GM12878 (cell line): Measurements from ENCODE around the gene SNRPA1. TPM values are rescaled to one million over a fixed set of nuclear protein-coding genes. Genes with fewer than 3 reads are reported as not detected.

ENCODE experiments used
- ATAC-seq: fragments of 200-7000 bp; cut with Tn5 transposase; 3 replicates; pipeline ENCODE4 v1.9.1; 2020; ENCODE audit warnings: mild to moderate bottlenecking, moderate library complexity
- BruUV-seq: library from RNA; stranded (reverse); fragments of 400-500 nt; replicated peaks from 2 replicates; lab custom pipeline; 2021; lab: Mats Ljungman, UMichigan
- CTCF ChIA-PET: fragments of 300-600 bp; sonication (Branson Sonifier 250); formaldehyde crosslinking; extraction: SDS; loops from one replicate; lab custom pipeline; 2021; ENCODE audit warnings: inconsistent platforms; lab: Yijun Ruan, JAX
- POLR2A ChIA-PET: fragments of 350-600 bp; formaldehyde crosslinking; extraction: SDS; loops from one replicate; lab custom pipeline; 2021; ENCODE audit warnings: inconsistent platforms; lab: Charles Lee
- RAD21 ChIA-PET: fragments of 300-600 bp; sonication (Branson Sonifier 250); formaldehyde crosslinking; loops from one replicate; lab custom pipeline; 2023; ENCODE audit warnings: antibody characterized with exemption; ENCODE audit not compliant: unreplicated experiment; lab: Charles Lee
- SMC1A ChIA-PET: fragments of 300-600 bp; sonication (Branson Sonifier 250); formaldehyde crosslinking; loops from one replicate; lab custom pipeline; 2023; ENCODE audit not compliant: unreplicated experiment, uncharacterized antibody; lab: Charles Lee
- DNase-seq: peaks from one replicate; pipeline ENCODE4 v3.0.0-alpha.2; 2011; ENCODE audit warnings: low read depth, low spot score
- FAIRE-seq: peaks from 3 replicates; lab custom pipeline; 2011; peaks lifted over from hg19 to GRCh38; lab: Jason Lieb, UNC
- H2AFZ ChIP-seq: 2 replicates; pipeline ENCODE4 v1.6.0; 2011; ENCODE audit warnings: low read depth, low read length, control low read depth; ENCODE audit not compliant: control insufficient read depth
- H3K27ac ChIP-seq: 2 replicates; pipeline ENCODE4 v1.5.1; 2011; ENCODE audit warnings: control low read depth; ENCODE audit not compliant: control insufficient read depth, insufficient read depth
- H3K27me3 ChIP-seq, 2 experiments: replicated peaks in 1 of 2; 2 replicates each; pipeline versions ENCODE4 v1.6.0 to v1.6.1; 2011; ENCODE audit warnings: low read length in 1 of 2; ENCODE audit not compliant: control insufficient read depth in 2 of 2, insufficient read depth in 2 of 2
- H3K36me3 ChIP-seq, 2 experiments: 2 replicates each; pipeline ENCODE4 v1.5.1; 2011; ENCODE audit warnings: low read length in 1 of 2; ENCODE audit not compliant: control insufficient read depth in 2 of 2, insufficient read depth in 2 of 2
- H3K4me1 ChIP-seq: 2 replicates; pipeline ENCODE4 v1.6.1; 2011; ENCODE audit warnings: mild to moderate bottlenecking, low read length, moderate library complexity, mixed read lengths; ENCODE audit not compliant: control insufficient read depth, insufficient read depth
- H3K4me2 ChIP-seq: 2 replicates; pipeline ENCODE4 v1.6.0; 2011; ENCODE audit warnings: control low read depth; ENCODE audit not compliant: control insufficient read depth, insufficient read depth
- H3K4me3 ChIP-seq: fragments of 200-600 bp; sonication (generic); 2 replicates; pipeline ENCODE4 v1.5.1; 2016
- H3K79me2 ChIP-seq: 2 replicates; pipeline ENCODE4 v1.6.0; 2011; ENCODE audit warnings: low read length; ENCODE audit not compliant: control insufficient read depth, insufficient read depth
- H3K9ac ChIP-seq: 2 replicates; pipeline ENCODE4 v1.8.0; 2011; ENCODE audit warnings: low read length, control low read depth, mixed read lengths; ENCODE audit not compliant: control insufficient read depth, insufficient read depth
- H3K9me3 ChIP-seq: replicated peaks from 3 replicates; pipeline ENCODE4 v1.5.1; 2011; ENCODE audit warnings: mild to moderate bottlenecking, low read length; ENCODE audit not compliant: control insufficient read depth, insufficient read depth
- H4K20me1 ChIP-seq: 2 replicates; pipeline ENCODE4 v1.6.0; 2011; ENCODE audit not compliant: control insufficient read depth, insufficient read depth
- ATF3 ChIP-seq: IDR thresholded peaks from 2 replicates; pipeline ENCODE4 v1.6.1; 2011; ENCODE audit warnings: low read depth, mild to moderate bottlenecking, low read length, moderate library complexity, borderline replicate concordance; ENCODE audit errors: extremely low read depth
- BRCA1 ChIP-seq: IDR thresholded peaks from 2 replicates; pipeline ENCODE4 v1.6.1; 2011; ENCODE audit warnings: low read depth, low read length, improper control_type of control experiment
- EP300 ChIP-seq, 2 experiments: fragments of 150-350 bp in 1 of 2; IDR thresholded peaks; 2 replicates each; pipeline ENCODE4 v1.6.1; 2011 to 2012; ENCODE audit warnings: low read depth in 2 of 2, low read length in 2 of 2, borderline replicate concordance in 1 of 2, improper control_type of control experiment in 1 of 2, inconsistent platforms in 1 of 2; ENCODE audit not compliant: control insufficient read depth in 1 of 2
- EZH2 ChIP-seq: IDR thresholded peaks from 2 replicates; pipeline ENCODE4 v1.6.1; 2012; ENCODE audit warnings: low read depth, mild to moderate bottlenecking, control low read depth, inconsistent platforms, low read length, borderline replicate concordance; ENCODE audit not compliant: control insufficient read depth
- IRF3 ChIP-seq: fragments of 450-650 bp; IDR thresholded peaks from 2 replicates; pipeline ENCODE4 v1.6.1; 2014; ENCODE audit warnings: mild to moderate bottlenecking
- LARP7 ChIP-seq: fragments of 450-650 bp; IDR thresholded peaks from 2 replicates; pipeline ENCODE4 v1.6.1; 2017; ENCODE audit warnings: mild to moderate bottlenecking
- NKRF ChIP-seq: fragments of 450-650 bp; conservative IDR thresholded peaks from 2 replicates; pipeline ENCODE4 v1.6.1; 2017; ENCODE audit warnings: mild to moderate bottlenecking, moderate library complexity
- NR2C1 ChIP-seq: fragments of 450-650 bp; IDR thresholded peaks from 2 replicates; pipeline ENCODE4 v1.6.1; 2017; ENCODE audit warnings: antibody characterized with exemption, mild to moderate bottlenecking, moderate library complexity
- POU2F2 ChIP-seq: IDR thresholded peaks from 3 replicates; pipeline ENCODE4 v1.6.1; 2011; ENCODE audit warnings: low read depth, mild to moderate bottlenecking, low read length, borderline replicate concordance
- RAD21 ChIP-seq: IDR thresholded peaks from 2 replicates; pipeline ENCODE4 v1.6.1; 2011; ENCODE audit warnings: mild to moderate bottlenecking, low read depth, low read length, moderate library complexity; ENCODE audit not compliant: insufficient read depth
- RB1 ChIP-seq: fragments of 450-650 bp; formaldehyde crosslinking; IDR thresholded peaks from 2 replicates; pipeline ENCODE4 v1.6.1; 2017; ENCODE audit warnings: mild to moderate bottlenecking, borderline replicate concordance
- RELA ChIP-seq: fragments of 450-650 bp; IDR thresholded peaks from 2 replicates; pipeline ENCODE4 v1.8.0; 2014; ENCODE audit warnings: borderline replicate concordance; ENCODE audit not compliant: partially characterized antibody
- RELB ChIP-seq: fragments of 450-650 bp; IDR thresholded peaks from 2 replicates; pipeline ENCODE4 v1.6.1; 2017; ENCODE audit warnings: low read depth, mild to moderate bottlenecking, moderate library complexity
- STAT1 ChIP-seq: fragments of 450-650 bp; conservative IDR thresholded peaks from 2 replicates; pipeline ENCODE4 v1.6.1; 2014; ENCODE audit warnings: antibody characterized with exemption, mild to moderate bottlenecking
- SUZ12 ChIP-seq: fragments of 200-600 bp; sonication (generic); IDR thresholded peaks from one replicate; pipeline ENCODE4 v1.6.1; 2018; ENCODE audit warnings: antibody characterized with exemption, mild to moderate bottlenecking; ENCODE audit not compliant: unreplicated experiment
- TARDBP ChIP-seq: IDR thresholded peaks from 2 replicates; pipeline ENCODE4 v1.6.1; 2016; ENCODE audit warnings: borderline replicate concordance
- WRNIP1 ChIP-seq: IDR thresholded peaks from 2 replicates; pipeline ENCODE4 v1.6.1; 2011; ENCODE audit warnings: low read depth, low read length, improper control_type of control experiment, borderline replicate concordance
- WGBS: methylation state at CpG from one replicate; pipeline ENCODE4 v1.1.6; 2016; ENCODE audit warnings: low lambda C conversion rate; ENCODE audit not compliant: insufficient replicate concordance, insufficient coverage; ENCODE audit errors: missing lambda C conversion rate; 5-methylcytosine and 5-hydroxymethylcytosine counted together
- in situ Hi-C: fragments of 300-500 bp; cut with MboI; formaldehyde crosslinking; loops from 9 replicates; pipeline ENCODE4 v1.14.3; 2018; ENCODE audit warnings: mixed read lengths
- intact Hi-C: fragments of 100-400 bp; cut with micrococcal nuclease; formaldehyde crosslinking; loops from one replicate; pipeline ENCODE4 v1.14.2; 2022; ENCODE audit not compliant: unreplicated experiment
- polyA plus RNA-seq, 11 experiments: library from polyadenylated mRNA; depleted of rRNA in 4 of 11; unstranded in 6 of 11; stranded (reverse) in 5 of 11; fragments of >200 nt; fragmentation: Nextera tagmentation in 4 of 11; fragmentation: Illumina TruSeq in 1 of 11; extraction: Ambion mirVana in 4 of 11; extraction: Trizol in 1 of 11; gene quantifications; 1 replicate in 1 of 11; 2 replicates in 10 of 11; pipeline versions ENCODE4 v1.2.1 to v1.2.3, GENCODE V29; 2011 to 2016; ENCODE audit warnings: inconsistent platforms in 2 of 11, missing spikeins in 2 of 11, low read depth in 1 of 11
- total RNA-seq, 4 experiments: library from RNA; depleted of rRNA in 3 of 4; stranded (reverse); fragments of >200 nt in 3 of 4; fragmentation: Illumina TruSeq in 1 of 4; extraction: Trizol in 1 of 4; gene quantifications; 2 replicates each; pipeline versions ENCODE4 v1.2.1 to v1.2.3, GENCODE V29; 2013 to 2021

SNRPA1 gene
- total and polyA plus RNA-seq, 10 of the 15 experiments (the other 5 are each of a cell fraction or from before 2014, with no cell fraction given) = 59.9 to 267 (median 161) TPM

DNA sequence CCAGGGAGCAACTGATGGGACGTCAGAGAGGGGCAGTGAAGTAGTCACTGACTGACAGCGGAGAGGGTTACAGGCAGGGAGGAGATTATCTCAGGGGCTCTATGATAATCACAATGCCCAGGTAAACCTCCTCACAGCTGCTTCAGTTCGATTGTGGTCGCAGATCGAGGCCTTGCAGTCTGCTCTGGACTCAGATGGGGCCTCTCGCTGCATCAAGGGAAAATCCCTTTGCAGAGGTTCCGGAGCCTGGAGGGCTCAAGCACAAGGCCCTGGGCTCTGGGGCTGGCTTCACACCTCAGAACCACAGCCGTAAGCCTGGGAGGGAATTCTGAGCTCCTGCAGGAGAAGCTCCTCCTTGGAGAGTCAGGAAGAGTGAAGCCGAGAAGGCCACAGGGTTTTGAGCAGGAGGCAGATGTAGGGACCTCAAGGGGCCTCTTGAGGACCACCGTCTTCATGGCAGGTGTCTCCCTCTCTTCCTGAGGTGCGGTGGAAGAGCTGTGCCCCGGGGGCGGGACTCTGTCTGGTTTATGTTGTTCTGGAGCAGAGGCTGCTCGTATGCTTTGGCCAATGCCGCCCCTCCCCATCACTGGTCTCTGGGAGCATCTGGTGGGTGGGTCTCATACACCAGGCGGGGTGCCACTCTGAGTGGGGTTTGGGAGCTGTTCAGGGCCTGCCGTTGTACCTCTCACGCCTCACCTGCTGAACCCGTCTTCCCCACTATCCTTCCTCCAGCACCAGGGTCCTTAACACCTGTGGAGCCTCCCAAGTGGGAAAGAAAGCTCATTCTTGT lies 19.5 kb upstream of the SNRPA1 start (continued):
- TF ChIP-seq EP300 (IDR thresholded peaks at IDR 0.05; ENCODE audit: borderline replicate concordance in 1 of 2, control insufficient read depth in 1 of 2, low read depth in 2 of 2, low read length in 2 of 2) (no peak), NR2C1 (no peak), POU2F2 (no peak), TARDBP (no peak), IRF3 (no peak), ATF3 (no peak), LARP7 (no peak), STAT1 (no peak)

- Histone ChIP-seq H3K9me3 (no peaks in the 10 kb centered on the region), H4K20me1 (no peaks in the 10 kb centered on the region), H2AFZ (no peak overlapping the region), H3K27ac (no peak overlapping the region), H3K79me2 (no peaks in the 10 kb centered on the region), H3K4me1 (no peaks in the 10 kb centered on the region), H3K4me3 (no peak overlapping the region), H3K36me3 (no peaks in the 10 kb centered on the region), H3K27me3 (no peaks in the 10 kb centered on the region; a peak in 3 of 4 replicates), H3K9ac (no peak overlapping the region), H3K4me2 (no peak overlapping the region)
- RAD21 ChIA-PET = no interaction called here
- in situ Hi-C loops (no loop called here), intact Hi-C loops (no loop called here)
- CTCF ChIA-PET = no interaction called here
- no TSS peak for BruUV-seq
- no peak for ATAC-seq
- DNase-seq = no peak
- no peak for FAIRE-seq
- SMC1A ChIA-PET = no interaction called here
- WGBS = 68% methylated on average over 21 of the region's 21 CpGs
- POLR2A ChIA-PET = no interaction called here
- TF ChIP-seq RELB (no peak), RB1 (no peak), RAD21 (no peak), EZH2 (no peak), SUZ12 (no peak), BRCA1 (no peak), RELA (no peak), NKRF (no peak), WRNIP1 (no peak)
Observed at GRCh38 chr15:101313041-101313761, 18.2 kb upstream of the SNRPA1 start.
